ENCODE measurements around the gene CCNQ.
A peak's percentile ranks its signal among the peaks of the same experiment; 100 is the strongest.

Gene CCNQ

DNA sequence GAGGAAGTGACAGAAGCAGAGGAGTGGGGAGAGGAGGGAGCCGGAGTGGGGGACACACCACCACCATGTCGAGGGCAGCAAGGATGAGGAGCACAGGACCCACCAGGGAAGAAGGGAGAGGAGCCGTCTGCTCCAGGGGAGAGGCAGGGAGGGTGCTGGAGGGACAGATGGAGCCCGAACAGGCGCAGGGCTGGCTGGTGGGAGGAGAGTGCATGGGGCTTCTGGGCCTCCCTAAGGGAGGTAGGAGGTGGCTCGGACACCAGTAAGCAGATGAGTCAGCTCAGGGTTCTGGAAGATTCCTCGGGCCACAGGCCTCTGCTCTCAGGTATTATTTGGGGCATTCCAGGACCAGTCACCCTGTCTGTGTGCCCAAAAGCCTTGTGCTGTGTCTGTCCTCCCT is 51.7 kb downstream of the CCNQ start:
- no peaks in the 10 kb centered on the region for H3K9me3 ChIP-seq (ENCODE audit: control insufficient read depth, low read length)

DNA sequence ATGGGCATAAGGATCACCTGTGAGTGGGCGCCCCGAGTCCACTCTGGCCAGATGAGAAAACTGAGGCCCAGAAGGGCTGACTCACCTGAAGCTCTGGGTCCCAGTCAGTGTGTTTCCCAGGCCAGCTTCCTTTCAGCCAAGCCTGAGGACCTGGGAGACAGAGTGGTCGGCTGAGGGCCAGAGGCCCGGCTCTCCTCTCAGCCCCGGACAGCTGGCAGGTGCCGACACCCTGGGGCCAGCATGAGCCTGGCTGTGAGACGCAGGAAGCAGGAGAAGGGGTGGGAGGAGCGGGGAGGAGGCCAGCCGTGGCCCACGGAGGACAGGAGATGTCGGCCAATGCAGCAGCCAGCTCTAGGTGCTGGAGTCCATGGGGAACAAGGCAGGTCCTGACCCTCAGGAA is 52.6 kb downstream of the CCNQ start:
- Histone ChIP-seq H2AFZ (no peak overlapping the region), H3K9ac (no peak overlapping the region), H3K27ac (no peak overlapping the region), H3K79me2 (no peaks in the 10 kb centered on the region), H3K4me2 (ENCODE audit: low read length) (no peak overlapping the region), H3K9me3 (ENCODE audit: control insufficient read depth, low read length) (no peaks in the 10 kb centered on the region), H3K36me3 (ENCODE audit: control insufficient read depth, insufficient read depth, low read length) (no peaks in the 10 kb centered on the region), H3K27me3 (ENCODE audit: control insufficient read depth, insufficient read depth, low read length) (no peaks in the 10 kb centered on the region), H3K4me1 (no peaks in the 10 kb centered on the region), H3K4me3 (ENCODE audit: low read depth, low read length) (no peak overlapping the region)
- no peak for TF ChIP-seq CTCF (IDR thresholded peaks at IDR 0.05)

More for the DNA sequence above, 51.7 kb downstream of the CCNQ start:
- no peak overlapping the region for H3K9ac ChIP-seq
- no peak overlapping the region for H3K4me2 ChIP-seq (ENCODE audit: low read length)
- H3K79me2 ChIP-seq = no peaks in the 10 kb centered on the region
- H3K4me1 ChIP-seq = no peaks in the 10 kb centered on the region
- H2AFZ ChIP-seq = no peak overlapping the region
- H3K4me3 ChIP-seq (ENCODE audit: low read depth, low read length) = no peak overlapping the region
- no peak for TF ChIP-seq CTCF (IDR thresholded peaks at IDR 0.05)
- no peaks in the 10 kb centered on the region for H3K27me3 ChIP-seq (ENCODE audit: control insufficient read depth, insufficient read depth, low read length)
- no peaks in the 10 kb centered on the region for H3K36me3 ChIP-seq (ENCODE audit: control insufficient read depth, insufficient read depth, low read length)
- H3K27ac ChIP-seq = no peak overlapping the region

- Histone ChIP-seq H3K36me3 (ENCODE audit: control insufficient read depth, insufficient read depth, low read length) (no peaks in the 10 kb centered on the region), H3K79me2 (no peaks in the 10 kb centered on the region), H3K9ac (no peak overlapping the region), H3K4me3 (ENCODE audit: low read depth, low read length) (no peak overlapping the region), H3K27me3 (ENCODE audit: control insufficient read depth, insufficient read depth, low read length) (no peaks in the 10 kb centered on the region), H3K4me2 (ENCODE audit: low read length) (no peak overlapping the region), H3K27ac (no peak overlapping the region), H3K4me1 (no peaks in the 10 kb centered on the region), H3K9me3 (ENCODE audit: control insufficient read depth, low read length) (no peaks in the 10 kb centered on the region), H2AFZ (no peak overlapping the region)
- no peak for TF ChIP-seq CTCF (IDR thresholded peaks at IDR 0.05)
Observed at GRCh38 chrX:153544727-153545126, 54.2 kb downstream of the CCNQ start.

DNA sequence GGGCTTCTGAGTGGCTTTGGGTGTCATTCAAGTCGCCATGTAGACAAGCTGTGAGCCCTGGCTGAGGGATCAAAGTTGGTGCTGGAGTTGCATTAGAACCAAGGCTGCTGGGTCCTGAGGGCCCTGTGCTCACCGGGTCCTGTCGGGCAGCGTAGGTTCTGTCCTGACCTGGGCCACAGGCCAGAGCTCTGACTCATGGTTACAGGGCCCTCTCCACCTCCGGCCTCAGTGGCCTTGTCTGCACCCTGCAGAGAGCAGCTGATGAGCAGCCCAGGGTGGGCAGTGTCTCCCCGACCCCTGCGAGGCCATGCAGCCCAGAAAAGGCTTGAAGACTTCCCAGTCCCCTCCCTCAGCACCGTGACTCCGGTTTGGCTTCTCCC is 59.0 kb downstream of the CCNQ start:
- no peak overlapping the region for H3K9ac ChIP-seq
- H3K4me1 ChIP-seq = no peaks in the 10 kb centered on the region
- H3K4me3 ChIP-seq (ENCODE audit: low read depth, low read length) = no peak overlapping the region
- no peak overlapping the region for H3K27ac ChIP-seq
- TF ChIP-seq CTCF (IDR thresholded peaks at IDR 0.05) = no peak
- no peak overlapping the region for H3K4me2 ChIP-seq (ENCODE audit: low read length)
- H3K36me3 ChIP-seq (ENCODE audit: control insufficient read depth, insufficient read depth, low read length) = no peaks in the 10 kb centered on the region
- no peaks in the 10 kb centered on the region for H3K27me3 ChIP-seq (ENCODE audit: control insufficient read depth, insufficient read depth, low read length)
- H2AFZ ChIP-seq = no peak overlapping the region
- no peaks in the 10 kb centered on the region for H3K79me2 ChIP-seq
- H3K9me3 ChIP-seq (ENCODE audit: control insufficient read depth, low read length) = no peaks in the 10 kb centered on the region

GRCh38 chrX:153539171-153539978 is 59.6 kb downstream of the CCNQ start:
- H3K27me3 ChIP-seq (ENCODE audit: control insufficient read depth, insufficient read depth, low read length) = no peaks in the 10 kb centered on the region
- no peak overlapping the region for H3K27ac ChIP-seq
- H3K9me3 ChIP-seq (ENCODE audit: control insufficient read depth, low read length) = no peaks in the 10 kb centered on the region
- TF ChIP-seq CTCF (IDR thresholded peaks at IDR 0.05) = peak; percentile 82
- H3K9ac ChIP-seq = no peak overlapping the region
- H3K36me3 ChIP-seq (ENCODE audit: control insufficient read depth, insufficient read depth, low read length) = no peaks in the 10 kb centered on the region
- no peak overlapping the region for H3K4me3 ChIP-seq (ENCODE audit: low read depth, low read length)
- H2AFZ ChIP-seq = no peak overlapping the region
- H3K79me2 ChIP-seq = no peaks in the 10 kb centered on the region
- no peaks in the 10 kb centered on the region for H3K4me1 ChIP-seq
- no peak overlapping the region for H3K4me2 ChIP-seq (ENCODE audit: low read length)
